Mucosa of rectum (tissue), 2 donors: Measurements from ENCODE around the gene TBL2.
"Not testable (repeated sequence)": the region's sequence is repeated elsewhere in the genome, so short reads cannot be mapped to it uniquely, and the experiment has no call there.

Experiments used
- H3K27ac ChIP-seq, 2 donors: one replicate each; pipeline ENCODE4 v1.7.0; 2013; ENCODE audit warnings: inconsistent platforms in 2 of 2, low read depth in 2 of 2, low read length in 2 of 2
- H3K27me3 ChIP-seq, 2 donors: one replicate each; pipeline ENCODE4 v1.7.0; 2013; ENCODE audit warnings: low read length in 2 of 2; ENCODE audit not compliant: control insufficient read depth in 2 of 2, insufficient read depth in 2 of 2
- H3K36me3 ChIP-seq, 2 donors: one replicate each; pipeline ENCODE4 v1.7.0; 2013; ENCODE audit warnings: low read length in 2 of 2; ENCODE audit not compliant: control insufficient read depth in 2 of 2, insufficient read depth in 2 of 2
- H3K4me1 ChIP-seq, 2 donors: one replicate each; pipeline ENCODE4 v1.7.0; 2013; ENCODE audit warnings: low read length in 2 of 2, mild to moderate bottlenecking in 1 of 2; ENCODE audit not compliant: control insufficient read depth in 2 of 2, insufficient read depth in 2 of 2
- H3K4me3 ChIP-seq, 2 donors: one replicate each; pipeline ENCODE4 v1.7.0; 2013; ENCODE audit warnings: low read length in 2 of 2
- H3K9ac ChIP-seq, 2 donors: one replicate each; pipeline ENCODE4 v1.7.0; 2013; ENCODE audit warnings: low read length in 2 of 2, low read depth in 1 of 2, mild to moderate bottlenecking in 1 of 2
- H3K9me3 ChIP-seq, 2 donors: one replicate each; pipeline ENCODE4 v1.7.0; 2013; ENCODE audit warnings: low read length in 2 of 2; ENCODE audit not compliant: control insufficient read depth in 2 of 2
- donor health status: healthy.
- donor health status: Normal muscosa, but diverticular disease.

Gene TBL2

GRCh38 chr7:73570521-73570920 is 7.9 kb downstream of the TBL2 start:
- Histone ChIP-seq H3K36me3 (peaks cover 42 to 44% of the 10 kb centered on the region in 2 donors), H3K27ac (no peak overlapping the region), H3K9ac (no peak overlapping the region), H3K4me3 (no peak overlapping the region), H3K9me3 (no peaks in the 10 kb centered on the region), H3K27me3 (no peaks in the 10 kb centered on the region), H3K4me1 (peaks cover 4 to 6% of the 10 kb centered on the region in 2 donors)

DNA sequence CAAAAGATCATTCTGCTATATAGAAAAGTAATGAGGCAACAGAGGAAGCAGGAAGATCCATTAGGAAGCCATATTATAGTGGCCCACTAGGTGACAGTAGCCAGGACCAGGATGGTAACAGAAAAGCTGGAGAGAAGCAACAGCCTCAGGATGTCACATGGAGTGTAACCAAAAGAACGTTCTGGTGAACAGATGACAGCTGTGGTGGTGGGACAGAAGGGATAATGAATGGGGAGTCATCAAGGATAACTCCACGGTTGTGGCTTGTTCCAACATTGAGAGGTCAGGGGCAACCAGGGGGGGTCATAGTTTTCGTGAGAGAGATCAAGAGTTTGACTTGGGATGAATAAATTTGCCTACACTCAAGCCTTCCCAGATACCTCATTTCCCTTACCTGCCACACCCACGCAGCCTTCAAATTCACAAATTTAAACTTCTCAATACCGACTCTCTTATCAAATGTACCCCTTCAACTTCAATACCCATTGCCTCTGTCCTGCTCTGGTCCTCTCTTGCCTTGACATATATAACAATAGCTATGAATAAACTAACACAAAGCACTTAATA is 9.3 kb downstream of the TBL2 start:
- H3K4me3 ChIP-seq, result no peak overlapping the region
- H3K4me1 ChIP-seq, result peaks cover 5 to 9% of the 10 kb centered on the region in 2 donors
- no peaks in the 10 kb centered on the region for H3K9me3 ChIP-seq
- no peak overlapping the region for H3K27ac ChIP-seq
- peaks cover 37 to 39% of the 10 kb centered on the region in 2 donors for H3K36me3 ChIP-seq
- H3K27me3 ChIP-seq, result no peaks in the 10 kb centered on the region
- H3K9ac ChIP-seq, result no peak overlapping the region

DNA sequence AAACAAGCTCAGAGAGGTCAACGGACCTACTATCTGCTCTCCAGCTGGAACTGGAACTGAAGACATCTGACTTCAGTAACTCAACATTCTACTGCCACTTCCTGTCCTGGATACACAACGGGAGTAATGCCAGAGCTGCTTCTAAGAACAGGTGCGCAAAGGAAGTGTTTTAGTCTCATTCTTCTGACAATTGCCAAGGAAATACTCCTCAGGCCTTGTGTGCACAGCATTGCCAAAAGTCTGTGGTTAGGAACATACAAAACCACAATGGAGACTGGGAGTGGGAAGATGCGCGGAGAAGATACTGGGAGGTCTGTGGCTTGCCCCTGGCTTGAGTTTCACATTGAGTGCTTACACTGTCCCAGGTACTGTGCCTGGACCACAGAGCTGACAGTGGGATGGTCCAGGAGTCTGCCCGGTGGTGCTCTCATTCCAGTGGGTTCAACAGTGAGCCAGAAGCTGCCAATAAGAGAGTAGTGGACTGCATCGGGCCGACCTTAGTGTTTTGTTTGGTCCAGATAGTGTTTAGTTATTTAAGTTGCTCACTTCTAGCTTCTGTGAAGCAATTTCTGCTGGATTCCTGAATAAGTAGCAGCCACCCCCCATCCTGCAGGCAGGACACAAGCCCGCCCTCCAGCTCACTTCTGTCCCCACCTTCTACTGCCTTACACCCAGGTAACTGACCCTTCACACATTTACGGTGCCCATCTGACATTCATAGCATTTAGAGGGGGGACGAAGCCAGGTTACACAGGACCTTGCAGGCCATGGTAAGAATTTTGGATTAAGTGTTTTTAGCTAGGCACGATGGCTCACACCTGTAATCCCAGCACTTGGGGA is 10.3 kb downstream of the TBL2 start:
- H3K36me3 ChIP-seq, result peaks cover 26 to 29% of the 10 kb centered on the region in 2 donors
- no peak overlapping the region for H3K9ac ChIP-seq
- H3K27me3 ChIP-seq, result no peaks in the 10 kb centered on the region
- no peak overlapping the region for H3K27ac ChIP-seq
- peaks cover 5 to 9% of the 10 kb centered on the region in 2 donors for H3K4me1 ChIP-seq
- no peak overlapping the region for H3K4me3 ChIP-seq
- H3K9me3 ChIP-seq, result no peaks in the 10 kb centered on the region

GRCh38 chr7:73567140-73567539 is 11.2 kb downstream of the TBL2 start:
- H3K9me3 ChIP-seq, result no peaks in the 10 kb centered on the region
- no peak overlapping the region for H3K9ac ChIP-seq
- H3K27ac ChIP-seq, result no peak overlapping the region
- H3K4me3 ChIP-seq, result no peak overlapping the region
- peaks cover 5% of the 10 kb centered on the region in 2 donors for H3K4me1 ChIP-seq
- H3K36me3 ChIP-seq, result peaks cover 17 to 21% of the 10 kb centered on the region in 2 donors
- H3K27me3 ChIP-seq, result no peaks in the 10 kb centered on the region

- H3K36me3 ChIP-seq, result peaks cover 16 to 21% of the 10 kb centered on the region in 2 donors
- H3K9ac ChIP-seq, result peak overlapping the region in 1 of 2 donors; percentile 47
- not testable (repeated sequence) for H3K27me3 ChIP-seq, H3K9me3 ChIP-seq, H3K4me1 ChIP-seq, H3K27ac ChIP-seq
- H3K4me3 ChIP-seq, result peak overlapping the region; percentile 26 to 77
Measured at GRCh38 chr7:73566431-73566830, 11.9 kb downstream of the TBL2 start.

DNA sequence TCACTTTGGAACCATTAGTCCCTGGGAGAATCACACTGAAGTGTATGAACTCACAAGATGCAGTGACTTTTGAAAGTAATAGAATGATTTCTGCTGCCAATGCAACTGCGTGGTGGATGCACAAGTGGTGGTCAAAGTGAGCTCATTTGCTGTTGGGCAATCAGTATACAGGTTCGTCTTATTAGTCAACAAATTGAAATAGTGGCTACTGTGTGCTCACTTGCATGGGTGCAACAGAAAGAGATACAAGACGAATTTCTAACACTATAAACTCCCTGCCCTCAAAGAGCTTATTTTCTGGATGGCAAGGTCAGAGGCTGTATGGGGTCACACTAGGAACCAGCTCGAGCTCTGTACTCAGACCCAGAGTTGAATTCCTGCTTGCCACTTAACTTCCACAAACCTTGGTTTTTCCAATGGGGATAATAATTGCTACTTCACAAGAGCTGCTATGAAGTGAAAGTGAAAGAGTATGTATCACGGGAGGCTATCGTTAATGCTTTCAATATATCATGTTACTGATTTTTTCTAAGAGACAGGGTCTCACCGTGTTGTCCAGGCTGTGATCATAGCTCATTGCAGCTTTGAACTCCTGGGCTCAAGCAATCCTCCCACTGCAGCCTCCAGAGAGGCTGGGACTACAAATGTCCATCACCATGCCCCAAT is 12.6 kb downstream of the TBL2 start:
- peaks cover 12 to 17% of the 10 kb centered on the region in 2 donors for H3K36me3 ChIP-seq
- H3K9me3 ChIP-seq, result no peaks in the 10 kb centered on the region
- H3K4me1 ChIP-seq, result peaks cover 5% of the 10 kb centered on the region in 2 donors
- H3K4me3 ChIP-seq, result peak overlapping the region; percentile 26 to 77
- H3K27ac ChIP-seq, result no peak overlapping the region
- peak overlapping the region in 1 of 2 donors; percentile 47 for H3K9ac ChIP-seq
- H3K27me3 ChIP-seq, result no peaks in the 10 kb centered on the region

DNA sequence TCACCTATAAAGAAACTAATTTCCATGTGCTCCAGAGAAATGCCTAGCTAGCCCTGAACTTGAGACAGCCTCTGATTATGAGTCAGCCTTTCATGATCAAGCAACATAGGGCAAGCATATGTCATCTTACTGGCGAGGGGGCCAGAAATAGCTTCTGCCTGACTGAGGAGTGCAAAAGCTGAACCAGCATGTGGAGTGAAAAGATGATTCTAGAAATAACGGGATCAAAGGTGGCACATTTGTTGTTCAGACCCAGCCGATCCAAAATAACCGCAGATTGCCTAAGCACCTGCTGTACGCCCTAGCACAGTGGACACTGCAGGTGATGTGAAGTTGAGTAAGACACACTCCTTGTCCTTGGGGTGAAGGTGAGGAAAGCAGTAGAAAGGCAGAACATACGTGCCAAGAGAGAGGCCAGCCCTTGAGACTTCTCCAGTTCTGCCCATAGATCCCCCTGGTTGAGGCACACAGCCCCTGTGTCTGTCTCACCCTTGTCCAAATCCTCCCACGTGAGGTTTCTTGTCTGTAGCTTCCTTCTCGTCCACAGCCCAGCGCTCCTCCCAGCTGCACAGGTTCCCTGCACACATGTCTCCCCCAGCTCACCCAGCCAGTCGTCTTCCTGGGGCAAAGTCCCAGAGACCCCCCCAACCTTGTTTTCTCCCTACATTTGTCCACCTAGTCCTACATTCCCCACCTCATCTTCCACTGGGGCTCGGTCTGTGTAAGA is 18.1 kb downstream of the TBL2 start:
- Histone ChIP-seq H3K9ac (no peak overlapping the region), H3K27ac (no peak overlapping the region), H3K27me3 (no peaks in the 10 kb centered on the region), H3K36me3 (no peaks in the 10 kb centered on the region), H3K4me3 (no peak overlapping the region), H3K4me1 (peaks cover 7 to 11% of the 10 kb centered on the region in 2 donors), H3K9me3 (no peaks in the 10 kb centered on the region)

GRCh38 chr7:73557397-73558257 is 20.8 kb downstream of the TBL2 start, which contains the start of gene BCL7B:
BCL7B (minus strand) TSS chr7:73557690; CDS start chr7:73557578, 112 bp downstream.
- H3K9me3 ChIP-seq, result no peaks in the 10 kb centered on the region
- H3K36me3 ChIP-seq, result peaks cover 5 to 12% of the 10 kb centered on the region in 2 donors
- H3K27ac ChIP-seq, result peak within 1 kb of the TSS; percentile 99 to 100
- peaks cover 13 to 16% of the 10 kb centered on the region in 2 donors for H3K4me1 ChIP-seq
- H3K27me3 ChIP-seq, result no peaks in the 10 kb centered on the region
- H3K9ac ChIP-seq, result peak within 1 kb of the TSS; percentile 90 to 97
- peak within 1 kb of the TSS; percentile 87 to 97 for H3K4me3 ChIP-seq

DNA sequence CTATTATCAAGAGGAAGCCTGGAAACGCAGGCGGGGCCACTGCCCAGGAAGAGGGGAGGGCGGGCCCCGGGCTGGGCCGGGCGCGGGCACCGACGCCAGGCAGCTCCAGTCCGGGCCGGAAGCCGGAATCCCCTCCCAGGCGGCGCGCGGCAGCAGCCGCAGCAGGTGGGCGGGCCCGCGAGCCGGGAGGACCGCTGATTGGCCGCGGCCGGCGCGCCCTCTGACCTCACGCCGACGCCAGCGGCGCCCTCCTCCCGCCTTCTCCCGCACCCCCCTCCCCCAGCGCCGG is 21.3 kb downstream of the TBL2 start:
- peak overlapping the region; percentile 87 to 97 for H3K4me3 ChIP-seq
- H3K9ac ChIP-seq, result peak overlapping the region; percentile 75 to 97
- peak overlapping the region; percentile 99 to 100 for H3K27ac ChIP-seq
- H3K9me3 ChIP-seq, result no peaks in the 10 kb centered on the region
- peaks cover 6 to 18% of the 10 kb centered on the region in 2 donors for H3K36me3 ChIP-seq
- H3K4me1 ChIP-seq, result peaks cover 13 to 16% of the 10 kb centered on the region in 2 donors
- no peaks in the 10 kb centered on the region for H3K27me3 ChIP-seq
